K562 (cell line): ENCODE data around the gene HMOX1. TPM values are rescaled to one million over a fixed set of nuclear protein-coding genes. Genes with fewer than 3 reads are reported as not detected.

Experiments used
- ATAC-seq: fragments of 200-7000 bp; cut with Tn5 transposase; 3 replicates; pipeline ENCODE4 v1.9.1; 2020; ENCODE audit warnings: moderate library complexity
- BruUV-seq: library from RNA; stranded (reverse); fragments of 400-500 nt; replicated peaks from 2 replicates; lab custom pipeline; 2021; lab: Mats Ljungman, UMichigan
- CTCF ChIA-PET: fragments of 300-600 bp; formaldehyde crosslinking; extraction: SDS; loops from one replicate; lab custom pipeline; 2021; ENCODE audit warnings: low intra/inter-chr PET ratio; lab: Yijun Ruan, JAX
- POLR2A ChIA-PET: fragments of 300-600, 350-650 bp; sonication (Branson Sonifier 250); formaldehyde crosslinking; extraction: SDS; loops from one replicate; lab custom pipeline; 2021; ENCODE audit warnings: antibody characterized with exemption, inconsistent platforms; lab: Yijun Ruan, JAX
- DNase-seq, 4 experiments: peaks; one replicate each; pipeline versions ENCODE4 v3.0.0 to v3.0.0-alpha.2; 2011 to 2018; ENCODE audit warnings: low spot score in 3 of 4, mixed read lengths in 3 of 4; ENCODE audit errors: extremely low read depth in 1 of 4
- FAIRE-seq: peaks from 2 replicates; lab custom pipeline; 2011; peaks lifted over from hg19 to GRCh38; lab: Jason Lieb, UNC
- H2AFZ ChIP-seq: 2 replicates; pipeline ENCODE4 v1.6.0; 2011; ENCODE audit warnings: low read depth, low read length, control low read depth, inconsistent platforms
- H3K27ac ChIP-seq: fragments of 200-600 bp; 3 replicates; pipeline ENCODE4 v1.8.0; 2011; ENCODE audit warnings: low read depth, mild to moderate bottlenecking, control low read depth, inconsistent platforms, low read length, moderate library complexity, mixed read lengths; ENCODE audit errors: extremely low read depth
- H3K27me3 ChIP-seq, 2 experiments: fragments of 300-600 bp in 1 of 2; 2 replicates in 1 of 2; 3 replicates in 1 of 2; pipeline versions ENCODE4 v1.6.0 to v1.8.0; 2011; ENCODE audit warnings: inconsistent platforms in 2 of 2, low read length in 2 of 2, mild to moderate bottlenecking in 1 of 2, mixed read lengths in 1 of 2, moderate library complexity in 1 of 2; ENCODE audit not compliant: control insufficient read depth in 2 of 2, insufficient read depth in 2 of 2
- H3K36me3 ChIP-seq: fragments of 300-600 bp; 3 replicates; pipeline ENCODE4 v1.8.0; 2011; ENCODE audit warnings: mild to moderate bottlenecking, low read length, inconsistent platforms; ENCODE audit not compliant: control insufficient read depth, insufficient read depth
- H3K4me1 ChIP-seq, 2 experiments: fragments of 200-600 bp in 1 of 2; replicated peaks in 1 of 2; 2 replicates in 1 of 2; 3 replicates in 1 of 2; pipeline versions ENCODE4 v1.5.1 to v1.8.0; 2011; ENCODE audit warnings: inconsistent platforms in 2 of 2, low read length in 2 of 2, mild to moderate bottlenecking in 1 of 2, mixed read lengths in 1 of 2, moderate library complexity in 1 of 2; ENCODE audit not compliant: control insufficient read depth in 2 of 2, insufficient read depth in 2 of 2
- H3K4me2 ChIP-seq: 2 replicates; pipeline ENCODE4 v1.6.1; 2011; ENCODE audit warnings: low read length, control low read depth, inconsistent platforms, mixed read lengths; ENCODE audit not compliant: insufficient read depth
- H3K4me3 ChIP-seq: fragments of 200-600 bp; sonication (generic), shearing (Covaris generic); 2 replicates; pipeline ENCODE4 v1.5.1; 2016; ENCODE audit warnings: control low read depth, inconsistent platforms
- H3K79me2 ChIP-seq: fragments of 200-600 bp; 3 replicates; pipeline ENCODE4 v1.8.0; 2011; ENCODE audit warnings: low read length, inconsistent platforms; ENCODE audit not compliant: control insufficient read depth, insufficient read depth
- H3K9ac ChIP-seq, 2 experiments: 2 replicates each; pipeline versions ENCODE4 v1.6.0 to v1.6.1; 2011; ENCODE audit warnings: low read depth in 2 of 2, low read length in 2 of 2, control low read depth in 1 of 2, inconsistent platforms in 1 of 2, mild to moderate bottlenecking in 1 of 2, mixed read lengths in 1 of 2; ENCODE audit not compliant: insufficient read depth in 1 of 2
- H3K9me1 ChIP-seq: one replicate; pipeline ENCODE4 v1.6.0; 2011; ENCODE audit warnings: inconsistent platforms, mild to moderate bottlenecking, low read length, moderate library complexity; ENCODE audit not compliant: control insufficient read depth, insufficient read depth
- H3K9me3 ChIP-seq: replicated peaks from 2 replicates; pipeline ENCODE4 v1.5.1; 2011; ENCODE audit warnings: low read depth, low read length, inconsistent platforms; ENCODE audit not compliant: control insufficient read depth, insufficient read depth
- H4K20me1 ChIP-seq: replicated peaks from 2 replicates; pipeline ENCODE4 v1.6.1; 2011; ENCODE audit warnings: low read length, inconsistent platforms, mixed read lengths; ENCODE audit not compliant: control insufficient read depth, insufficient read depth
- CAMTA2 ChIP-seq: fragments of 250-450 bp; sonication (Bioruptor Pico); conservative IDR thresholded peaks from 2 replicates; pipeline ENCODE4 v1.5.1; 2022
- CBX5 ChIP-seq: IDR thresholded peaks from 2 replicates; pipeline ENCODE4 v1.6.1; 2014; ENCODE audit warnings: low read depth, borderline replicate concordance
- HDAC2 ChIP-seq: fragments of 450-650 bp; IDR thresholded peaks from 2 replicates; pipeline ENCODE4 v1.6.1; 2016; ENCODE audit warnings: mild to moderate bottlenecking
- HMGN3 ChIP-seq: IDR thresholded peaks from 2 replicates; pipeline ENCODE4 v1.6.1; 2011; ENCODE audit warnings: borderline replicate concordance, low read depth, mild to moderate bottlenecking, mixed read lengths, low read length; ENCODE audit not compliant: insufficient read length; ENCODE audit errors: extremely low read depth
- IRF2 ChIP-seq: sonication (generic); formaldehyde crosslinking; IDR thresholded peaks from 2 replicates; pipeline ENCODE4 v1.8.1; 2022; ENCODE audit warnings: mild to moderate bottlenecking, missing genetic modification reagents
- NFIX ChIP-seq: fragments of 250-450 bp; sonication (Bioruptor Pico); IDR thresholded peaks from 2 replicates; pipeline ENCODE4 v1.4.0; 2020; ENCODE audit warnings: low read depth, mild to moderate bottlenecking, moderate library complexity
- PHB ChIP-seq: fragments of 250-450 bp; sonication (Bioruptor Pico); IDR thresholded peaks from 2 replicates; pipeline ENCODE4 v1.5.0; 2021
- PPARD ChIP-seq: fragments of 250-450 bp; sonication (Bioruptor Pico); IDR thresholded peaks from 2 replicates; pipeline ENCODE4 v1.8.0; 2022; ENCODE audit warnings: inconsistent platforms, mild to moderate bottlenecking, moderate library complexity
- PYGO2 ChIP-seq: fragments of 450-650 bp; IDR thresholded peaks from 2 replicates; pipeline ENCODE4 v1.6.1; 2016; ENCODE audit warnings: mild to moderate bottlenecking, missing genetic modification characterization, moderate library complexity, missing compliant biosample characterization
- USF1 ChIP-seq: sonication (generic); formaldehyde crosslinking; IDR thresholded peaks from 2 replicates; pipeline ENCODE4 v1.9.0; 2022; ENCODE audit warnings: mild to moderate bottlenecking, missing genetic modification reagents
- WGBS: fragments of 100-300 bp; shearing (Covaris generic); methylation state at CpG from one replicate; pipeline ENCODE4 v1.1.6; 2016; ENCODE audit warnings: low coverage, mixed read lengths; ENCODE audit not compliant: insufficient coverage; ENCODE audit errors: missing lambda C conversion rate; 5-methylcytosine and 5-hydroxymethylcytosine counted together
- in situ Hi-C: fragments of 300-500 bp; cut with MboI; formaldehyde crosslinking; loops from 4 replicates; pipeline ENCODE4 v1.15.0; 2018; ENCODE audit warnings: inconsistent platforms, mixed read lengths
- intact Hi-C: fragments of 100-400 bp; cut with micrococcal nuclease; formaldehyde crosslinking; loops from 2 replicates; pipeline ENCODE4 v1.14.2; 2022
- polyA plus RNA-seq, 8 experiments: library from polyadenylated mRNA; depleted of rRNA in 4 of 8; stranded (reverse) in 5 of 8; unstranded in 3 of 8; fragments of >200 nt; fragmentation: Nextera tagmentation in 2 of 8; fragmentation: Illumina TruSeq in 1 of 8; extraction: Ambion mirVana in 2 of 8; extraction: Trizol in 1 of 8; gene quantifications; 2 replicates each; pipeline versions ENCODE4 v1.2.1 to v1.2.3, GENCODE V29; 2011 to 2014; ENCODE audit warnings: inconsistent platforms in 1 of 8, missing spikeins in 1 of 8
- total RNA-seq, 7 experiments: library from RNA; depleted of rRNA in 6 of 7; stranded (reverse); fragments of >200 nt in 6 of 7; fragmentation: Illumina TruSeq in 2 of 7; extraction: Trizol in 2 of 7; gene quantifications; 2 replicates each; pipeline versions ENCODE4 v1.2.1 to v1.2.3, GENCODE V29; 2011 to 2021; ENCODE audit warnings: low replicate concordance in 1 of 7
- TF ChIP-seq, protein P1 (sequence below): sonication (generic); formaldehyde crosslinking; IDR thresholded peaks from 2 replicates; pipeline ENCODE4 v1.8.1; 2023; ENCODE audit warnings: mild to moderate bottlenecking, missing genetic modification reagents

HMOX1 gene
- total and polyA plus RNA-seq, 9 of the 15 experiments (the other 6 are each of a cell fraction or from before 2014, with no cell fraction given): not detected

GRCh38 chr22:35411102-35411501 lies 30.2 kb downstream of the HMOX1 start (continued):
- TF ChIP-seq HDAC2 (no peak), HMGN3 (no peak), CAMTA2 (CRISPR knock-in tag) (no peak)
- TF ChIP-seq, protein P1, sequence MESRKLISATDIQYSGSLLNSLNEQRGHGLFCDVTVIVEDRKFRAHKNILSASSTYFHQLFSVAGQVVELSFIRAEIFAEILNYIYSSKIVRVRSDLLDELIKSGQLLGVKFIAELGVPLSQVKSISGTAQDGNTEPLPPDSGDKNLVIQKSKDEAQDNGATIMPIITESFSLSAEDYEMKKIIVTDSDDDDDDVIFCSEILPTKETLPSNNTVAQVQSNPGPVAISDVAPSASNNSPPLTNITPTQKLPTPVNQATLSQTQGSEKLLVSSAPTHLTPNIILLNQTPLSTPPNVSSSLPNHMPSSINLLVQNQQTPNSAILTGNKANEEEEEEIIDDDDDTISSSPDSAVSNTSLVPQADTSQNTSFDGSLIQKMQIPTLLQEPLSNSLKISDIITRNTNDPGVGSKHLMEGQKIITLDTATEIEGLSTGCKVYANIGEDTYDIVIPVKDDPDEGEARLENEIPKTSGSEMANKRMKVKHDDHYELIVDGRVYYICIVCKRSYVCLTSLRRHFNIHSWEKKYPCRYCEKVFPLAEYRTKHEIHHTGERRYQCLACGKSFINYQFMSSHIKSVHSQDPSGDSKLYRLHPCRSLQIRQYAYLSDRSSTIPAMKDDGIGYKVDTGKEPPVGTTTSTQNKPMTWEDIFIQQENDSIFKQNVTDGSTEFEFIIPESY: no peak

DNA sequence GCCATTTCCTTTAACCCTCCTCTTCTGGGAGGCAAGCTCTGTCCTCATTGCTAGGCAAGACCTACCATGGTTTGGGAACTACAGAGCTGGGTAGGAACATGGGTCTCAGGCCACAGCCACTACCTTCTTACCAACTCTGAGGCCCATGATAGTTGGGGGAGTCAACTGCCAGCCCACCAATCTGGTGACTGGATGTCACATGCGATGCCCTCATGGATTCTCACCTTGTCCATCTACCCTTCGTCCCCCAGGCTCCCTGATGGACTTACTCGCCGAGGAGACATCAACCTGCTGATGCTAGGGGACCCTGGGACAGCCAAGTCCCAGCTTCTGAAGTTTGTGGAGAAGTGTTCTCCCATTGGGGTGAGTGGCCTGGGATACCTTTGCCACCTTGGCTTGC lies 32.7 kb downstream of the HMOX1 start:
- Histone ChIP-seq H4K20me1 (no peaks in the 10 kb centered on the region), H3K9ac (no peak overlapping the region), H3K27ac (no peak overlapping the region), H2AFZ (no peak overlapping the region), H3K9me3 (no peaks in the 10 kb centered on the region), H3K79me2 (no peaks in the 10 kb centered on the region), H3K4me2 (no peak overlapping the region), H3K27me3 (no peaks in the 10 kb centered on the region), H3K9me1 (no peaks in the 10 kb centered on the region), H3K36me3 (peaks cover 88% of the 10 kb centered on the region; the same call in 2 of the 3 replicates), H3K4me1 (no peaks in the 10 kb centered on the region; a peak in 1 of 5 replicates), H3K4me3 (no peak overlapping the region)
- ATAC-seq (no peak), FAIRE-seq (no peak), DNase-seq (no peak)
- CTCF ChIA-PET: no interaction called here
- intact Hi-C loops: no loop called here
- 92% methylated on average over 4 of the region's 4 CpGs for WGBS
- BruUV-seq: no TSS peak
- in situ Hi-C loops: no loop called here
- TF ChIP-seq IRF2 (CRISPR knock-in tag) (no peak), NFIX (no peak), PYGO2 (tag) (no peak), CBX5 (no peak), PPARD (no peak), USF1 (no peak), PHB (CRISPR knock-in tag) (no peak)
- POLR2A ChIA-PET: interaction anchor here (0.6 to 1.9 kb wide), 4 partner anchors 11 to 72 kb away, joined by 3 to 9 read pairs (median 4); no protein-coding TSS in a partner anchor
